ENCODE results near the gene NATD1.

The NATD1 gene

DNA sequence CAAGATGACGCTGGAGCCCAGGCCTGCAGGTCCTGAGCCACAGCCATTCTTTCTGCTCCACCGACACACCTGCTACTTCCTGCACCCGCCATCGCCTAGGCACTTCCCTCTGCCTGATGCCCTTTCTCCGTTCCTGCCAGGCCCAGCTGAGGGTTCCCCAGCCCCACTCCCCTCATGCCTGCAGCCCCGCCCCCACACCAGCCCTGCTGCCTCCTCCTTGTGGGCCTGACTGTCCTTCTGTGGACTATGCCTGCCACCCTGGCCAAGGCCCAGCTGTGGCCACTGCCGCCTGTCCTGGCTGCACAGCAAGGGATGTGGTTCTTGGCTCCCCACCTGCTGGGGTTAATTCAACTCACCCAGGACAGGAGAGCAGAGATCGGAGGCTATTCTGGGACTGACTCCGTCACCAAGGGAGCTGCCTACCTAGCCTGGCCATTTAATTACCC lies 7.5 kb downstream of the NATD1 start:
- no peak overlapping the region for H3K4me3 ChIP-seq (replicated peaks; ENCODE audit: low read depth, low read length)
- TF ChIP-seq, protein P1, sequence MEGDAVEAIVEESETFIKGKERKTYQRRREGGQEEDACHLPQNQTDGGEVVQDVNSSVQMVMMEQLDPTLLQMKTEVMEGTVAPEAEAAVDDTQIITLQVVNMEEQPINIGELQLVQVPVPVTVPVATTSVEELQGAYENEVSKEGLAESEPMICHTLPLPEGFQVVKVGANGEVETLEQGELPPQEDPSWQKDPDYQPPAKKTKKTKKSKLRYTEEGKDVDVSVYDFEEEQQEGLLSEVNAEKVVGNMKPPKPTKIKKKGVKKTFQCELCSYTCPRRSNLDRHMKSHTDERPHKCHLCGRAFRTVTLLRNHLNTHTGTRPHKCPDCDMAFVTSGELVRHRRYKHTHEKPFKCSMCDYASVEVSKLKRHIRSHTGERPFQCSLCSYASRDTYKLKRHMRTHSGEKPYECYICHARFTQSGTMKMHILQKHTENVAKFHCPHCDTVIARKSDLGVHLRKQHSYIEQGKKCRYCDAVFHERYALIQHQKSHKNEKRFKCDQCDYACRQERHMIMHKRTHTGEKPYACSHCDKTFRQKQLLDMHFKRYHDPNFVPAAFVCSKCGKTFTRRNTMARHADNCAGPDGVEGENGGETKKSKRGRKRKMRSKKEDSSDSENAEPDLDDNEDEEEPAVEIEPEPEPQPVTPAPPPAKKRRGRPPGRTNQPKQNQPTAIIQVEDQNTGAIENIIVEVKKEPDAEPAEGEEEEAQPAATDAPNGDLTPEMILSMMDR (IDR thresholded peaks at IDR 0.05; ENCODE audit: low read length, missing control alignments), result no peak
- no peak for DNase-seq (ENCODE audit: low read depth)

DNA sequence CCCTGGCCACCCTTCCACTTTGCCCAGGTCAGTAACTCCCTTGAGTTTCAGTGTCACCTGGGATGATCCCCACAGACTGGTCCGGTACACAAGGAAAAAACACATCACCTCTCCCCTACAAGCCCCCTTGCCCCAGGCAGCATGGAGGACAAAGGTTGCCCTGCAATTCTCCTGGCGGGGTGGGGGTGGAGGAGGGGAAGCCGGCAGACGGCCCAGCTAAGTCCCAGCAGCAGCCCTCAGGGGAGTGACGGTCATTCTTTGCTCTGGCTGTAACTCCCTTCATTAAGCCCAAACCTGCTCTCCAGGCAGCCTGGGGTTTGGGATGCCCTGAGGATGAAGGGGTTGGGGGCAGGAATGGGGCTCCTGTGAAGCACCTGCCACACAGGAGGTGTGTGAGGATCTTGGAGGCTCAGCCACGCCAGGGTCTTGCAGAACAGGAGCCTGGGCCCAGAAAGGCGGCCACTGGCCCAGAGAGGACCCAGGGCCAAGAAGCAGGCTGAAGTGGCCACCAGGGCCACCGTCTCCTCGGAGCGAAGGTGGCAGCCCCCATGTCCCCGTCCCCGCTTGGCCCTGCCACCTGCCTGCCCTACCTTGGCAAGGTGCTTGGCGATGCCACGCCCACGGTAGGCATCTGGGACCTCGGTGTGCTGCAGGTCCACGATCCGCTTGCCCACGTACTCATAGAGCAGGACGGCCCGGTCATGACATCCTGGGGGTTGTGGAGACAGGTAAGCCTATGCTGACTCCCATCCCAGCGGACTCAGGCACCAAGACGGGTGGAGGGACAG lies 9.5 kb downstream of the NATD1 start:
- H3K4me3 ChIP-seq (replicated peaks; ENCODE audit: low read depth, low read length), result no peak overlapping the region
- no peak for DNase-seq (ENCODE audit: low read depth)
- TF ChIP-seq, protein P1 (IDR thresholded peaks at IDR 0.05; ENCODE audit: low read length, missing control alignments), result no peak

DNA sequence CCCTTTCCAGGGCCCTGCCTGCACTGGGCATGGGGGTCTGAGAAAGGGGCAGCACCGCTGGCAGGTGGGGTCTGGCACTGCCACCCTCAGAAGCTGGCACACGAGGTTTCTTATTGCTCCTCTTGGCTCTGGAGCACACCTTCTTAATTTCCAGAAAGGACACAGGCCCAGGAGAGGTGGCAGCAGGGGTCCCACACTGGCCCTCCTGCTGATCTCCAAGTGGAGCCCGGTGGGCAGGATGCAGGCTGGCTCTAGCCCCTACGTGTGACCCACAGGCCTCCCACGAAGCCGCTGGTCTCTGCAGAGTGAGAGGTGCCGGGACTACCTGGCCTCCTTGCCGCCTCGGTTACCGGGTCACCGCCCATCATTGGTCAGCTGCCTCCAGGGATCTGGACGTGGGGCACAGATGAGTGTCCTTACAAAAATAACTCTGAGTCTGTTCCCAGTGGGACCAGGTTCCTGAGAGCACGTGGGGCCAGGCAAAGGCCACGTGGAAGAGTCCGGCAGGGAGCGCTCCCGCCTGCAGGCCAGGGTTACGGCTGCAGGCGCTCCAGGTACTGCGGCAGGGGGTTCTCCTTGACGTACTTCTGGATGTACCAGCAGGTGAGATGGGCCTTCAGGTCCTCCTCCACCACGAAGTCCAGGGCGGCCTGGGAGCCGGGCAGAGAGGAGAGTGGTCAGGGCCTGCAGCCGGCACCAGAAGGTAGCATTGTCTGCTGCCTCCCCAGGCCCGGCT lies 10.3 kb downstream of the NATD1 start:
- no peak overlapping the region for H3K4me3 ChIP-seq (replicated peaks; ENCODE audit: low read depth, low read length)
- DNase-seq (ENCODE audit: low read depth), result no peak
- TF ChIP-seq, protein P1 (IDR thresholded peaks at IDR 0.05; ENCODE audit: low read length, missing control alignments), result no peak

DNA sequence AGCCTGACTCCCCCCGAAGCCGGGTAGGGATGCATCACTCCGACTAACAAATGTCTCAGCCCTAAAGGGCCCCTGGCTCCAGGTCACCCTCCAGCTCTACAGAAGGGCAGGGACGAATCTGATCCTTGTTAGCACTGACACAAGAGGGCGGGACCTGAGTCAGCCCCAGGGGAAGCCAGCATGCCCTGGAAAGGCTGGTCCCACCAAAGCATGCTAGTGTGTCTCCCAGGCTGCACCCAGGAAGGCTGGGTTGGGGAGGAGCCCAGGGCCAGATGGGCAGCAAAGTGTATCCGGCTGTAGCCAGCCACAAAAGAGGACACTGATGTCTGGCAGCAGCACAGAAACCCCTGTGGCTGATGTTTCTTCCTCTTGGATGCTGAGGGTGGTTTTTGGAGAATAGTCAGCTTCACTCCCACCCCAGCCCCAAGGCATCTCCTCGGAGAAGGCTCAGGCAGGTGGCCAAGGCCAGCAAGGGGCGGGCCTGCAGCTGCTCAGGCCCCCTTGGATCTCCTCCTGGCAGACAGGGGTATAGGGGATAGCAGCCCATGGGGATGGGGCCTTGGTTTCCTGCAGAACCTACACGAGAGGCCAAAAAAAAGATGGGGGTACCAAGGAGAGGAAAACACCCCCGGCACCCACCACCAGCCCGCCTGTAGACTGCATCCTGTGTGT lies 11.0 kb downstream of the NATD1 start:
- H3K4me3 ChIP-seq (replicated peaks; ENCODE audit: low read depth, low read length), result no peak overlapping the region
- DNase-seq (ENCODE audit: low read depth), result no peak
- TF ChIP-seq, protein P1 (IDR thresholded peaks at IDR 0.05; ENCODE audit: low read length, missing control alignments), result no peak

DNA sequence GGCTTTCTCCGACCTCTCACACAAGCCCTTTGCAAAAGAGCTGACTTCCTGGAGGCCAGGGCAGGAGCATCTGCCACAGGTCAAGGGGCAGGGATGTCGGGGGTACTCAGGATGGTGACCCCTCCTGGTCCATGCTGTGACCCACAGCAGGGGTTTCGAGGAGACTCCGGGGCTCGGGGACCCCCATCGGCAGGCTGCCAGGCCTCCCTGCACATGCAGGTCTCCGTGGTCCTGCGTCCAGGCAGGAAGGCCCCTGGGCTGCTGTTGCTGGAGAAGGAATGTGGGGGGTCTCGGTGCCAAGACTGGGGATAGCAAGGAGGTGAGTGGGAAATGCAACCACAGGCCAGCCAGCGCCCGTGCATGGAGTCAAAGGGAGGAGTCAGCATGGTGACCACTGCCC lies 11.6 kb downstream of the NATD1 start:
- no peak for DNase-seq (ENCODE audit: low read depth)
- TF ChIP-seq, protein P1 (IDR thresholded peaks at IDR 0.05; ENCODE audit: low read length, missing control alignments), result no peak

DNA sequence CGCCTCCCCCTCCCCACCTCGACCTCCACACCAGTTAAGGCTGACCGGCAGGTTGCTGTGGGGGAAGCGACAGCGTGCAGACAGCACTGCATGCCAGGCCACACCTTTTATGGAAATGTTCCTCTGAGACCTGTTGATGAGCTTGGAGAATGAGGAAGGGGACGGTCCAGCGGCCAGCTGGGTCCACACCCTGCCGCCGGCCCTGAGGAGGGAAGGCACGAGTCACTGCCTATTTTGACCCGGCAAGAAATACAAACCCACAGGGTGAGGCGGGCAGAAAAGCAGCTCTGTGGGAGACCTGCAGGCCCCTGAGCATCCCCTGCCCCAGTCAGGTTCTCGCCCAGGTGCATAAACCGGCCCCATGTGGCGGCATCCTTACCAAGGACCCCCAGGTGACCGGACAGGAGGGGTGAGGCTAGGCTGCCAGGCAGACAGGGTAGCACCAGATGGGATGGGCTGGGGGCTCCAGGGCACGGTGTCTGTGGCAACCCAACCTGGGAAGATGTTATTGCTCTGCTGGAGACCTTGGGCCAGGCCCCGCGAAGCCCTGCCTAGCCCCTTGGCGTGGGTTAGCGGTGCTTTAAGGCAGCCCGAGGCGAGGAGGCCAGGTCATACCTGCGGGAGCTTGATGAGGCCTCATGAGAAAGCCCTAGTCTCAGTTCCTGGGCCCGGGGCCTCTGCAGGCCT lies 12.7 kb downstream of the NATD1 start:
- TF ChIP-seq, protein P1 (IDR thresholded peaks at IDR 0.05; ENCODE audit: low read length, missing control alignments), result no peak
- no peak for DNase-seq (ENCODE audit: low read depth)
- H3K4me3 ChIP-seq (replicated peaks; ENCODE audit: low read depth, low read length), result no peak overlapping the region

More for the DNA sequence above, 11.6 kb downstream of the NATD1 start:
- no peak overlapping the region for H3K4me3 ChIP-seq (replicated peaks; ENCODE audit: low read depth, low read length)

Data from fibroblast of pulmonary artery (primary cell).